Glutamatergic neuron (in vitro differentiated cells): ENCODE measurements around the gene C6orf89. TPM values are rescaled to one million over a fixed set of nuclear protein-coding genes. Genes with fewer than 3 reads are reported as not detected.

Source experiments
- DNase-seq: peaks from one replicate; pipeline ENCODE4 v3.0.0; 2022
- H3K27ac Mint-ChIP-seq: one replicate; pipeline ENCODE4 v1.8.0; 2020; ENCODE audit warnings: mild to moderate bottlenecking, mixed read lengths, inconsistent platforms; ENCODE audit not compliant: unreplicated experiment
- H3K27me3 Mint-ChIP-seq: one replicate; pipeline ENCODE4 v1.8.0; 2020; ENCODE audit warnings: mild to moderate bottlenecking, moderate library complexity, mixed read lengths, inconsistent platforms; ENCODE audit not compliant: unreplicated experiment
- H3K36me3 Mint-ChIP-seq: one replicate; pipeline ENCODE4 v1.8.0; 2020; ENCODE audit warnings: mild to moderate bottlenecking, mixed read lengths, inconsistent platforms; ENCODE audit not compliant: unreplicated experiment
- H3K4me1 Mint-ChIP-seq: one replicate; pipeline ENCODE4 v1.8.0; 2020; ENCODE audit warnings: mild to moderate bottlenecking, low read depth, mixed read lengths, inconsistent platforms; ENCODE audit not compliant: unreplicated experiment
- H3K4me3 Mint-ChIP-seq: one replicate; pipeline ENCODE4 v1.8.0; 2020; ENCODE audit warnings: mild to moderate bottlenecking, mixed read lengths, inconsistent platforms; ENCODE audit not compliant: unreplicated experiment
- H3K9me3 Mint-ChIP-seq: one replicate; pipeline ENCODE4 v1.8.0; 2020; ENCODE audit warnings: mild to moderate bottlenecking, moderate library complexity, mixed read lengths, inconsistent platforms; ENCODE audit not compliant: unreplicated experiment
- CTCF ChIP-seq: fragments of 200-600 bp; sonication (generic); IDR thresholded peaks from one replicate; pipeline ENCODE4 v1.5.0; 2021; ENCODE audit not compliant: partially characterized antibody, unreplicated experiment
- total RNA-seq: library from RNA; stranded (reverse); fragmentation: NEBNext Ultra II Directional; extraction: Animal tissue kit (Norgen Biotek cat#: 25700); gene quantifications from one replicate; pipeline ENCODE4 v1.2.1, GENCODE V29; 2021; ENCODE audit not compliant: unreplicated experiment

C6orf89 gene
- total RNA-seq, 1 donor from 2014 or later = 57.0 TPM

GRCh38 chr6:36848658-36849441, 36.9 kb upstream of the C6orf89 start:
- H3K4me1 Mint-ChIP-seq = peaks cover 37% of the 10 kb centered on the region
- no peaks in the 10 kb centered on the region for H3K36me3 Mint-ChIP-seq
- peak overlapping the region; percentile 94 for H3K27ac Mint-ChIP-seq
- no peak for TF ChIP-seq CTCF
- peak overlapping the region; percentile 89 for H3K4me3 Mint-ChIP-seq
- H3K27me3 Mint-ChIP-seq = no peaks in the 10 kb centered on the region
- peaks cover 6% of the 10 kb centered on the region for H3K9me3 Mint-ChIP-seq
- DNase-seq = peak; percentile 79

DNA sequence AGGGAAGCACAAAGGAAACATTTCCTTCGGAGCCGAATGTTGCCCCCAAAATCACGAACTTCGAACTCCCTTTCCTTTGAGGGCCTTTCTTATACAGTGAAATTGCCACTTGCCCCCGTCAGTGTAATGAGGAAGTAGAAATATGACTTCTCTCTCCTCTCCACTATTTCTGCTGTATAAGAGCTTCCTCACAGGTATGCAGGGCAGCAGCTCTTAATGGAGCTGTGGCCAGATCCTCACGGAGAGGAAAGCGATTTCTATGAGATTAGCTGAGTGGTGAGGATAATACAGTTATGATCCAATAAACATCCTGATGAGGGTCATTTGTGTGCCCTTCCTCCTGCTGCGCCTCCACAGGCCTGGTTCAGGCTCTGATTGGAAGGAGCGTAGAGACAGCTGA, 35.7 kb upstream of the C6orf89 start:
- Mint-ChIP-seq H3K4me3 (peak overlapping the region; percentile 47), H3K9me3 (peaks cover 6% of the 10 kb centered on the region), H3K27me3 (no peaks in the 10 kb centered on the region), H3K4me1 (peaks cover 37% of the 10 kb centered on the region), H3K27ac (peak overlapping the region; percentile 79), H3K36me3 (no peaks in the 10 kb centered on the region)
- no peak for TF ChIP-seq CTCF
- DNase-seq = no peak

- Mint-ChIP-seq H3K27ac (peak overlapping the region; percentile 42), H3K4me1 (peaks cover 37% of the 10 kb centered on the region), H3K4me3 (no peak overlapping the region), H3K9me3 (peaks cover under 1% of the 10 kb centered on the region), H3K27me3 (no peaks in the 10 kb centered on the region), H3K36me3 (no peaks in the 10 kb centered on the region)
- peak; percentile 32 for DNase-seq
- TF ChIP-seq CTCF = peak; percentile 91
Observed at GRCh38 chr6:36851149-36851614, 34.6 kb upstream of the C6orf89 start.

GRCh38 chr6:36851626-36852025, 34.1 kb upstream of the C6orf89 start:
- H3K4me3 Mint-ChIP-seq = no peak overlapping the region
- H3K4me1 Mint-ChIP-seq = peaks cover 37% of the 10 kb centered on the region
- TF ChIP-seq CTCF = no peak
- no peaks in the 10 kb centered on the region for H3K27me3 Mint-ChIP-seq
- no peaks in the 10 kb centered on the region for H3K36me3 Mint-ChIP-seq
- no peak for DNase-seq
- no peak overlapping the region for H3K27ac Mint-ChIP-seq
- no peaks in the 10 kb centered on the region for H3K9me3 Mint-ChIP-seq

DNA sequence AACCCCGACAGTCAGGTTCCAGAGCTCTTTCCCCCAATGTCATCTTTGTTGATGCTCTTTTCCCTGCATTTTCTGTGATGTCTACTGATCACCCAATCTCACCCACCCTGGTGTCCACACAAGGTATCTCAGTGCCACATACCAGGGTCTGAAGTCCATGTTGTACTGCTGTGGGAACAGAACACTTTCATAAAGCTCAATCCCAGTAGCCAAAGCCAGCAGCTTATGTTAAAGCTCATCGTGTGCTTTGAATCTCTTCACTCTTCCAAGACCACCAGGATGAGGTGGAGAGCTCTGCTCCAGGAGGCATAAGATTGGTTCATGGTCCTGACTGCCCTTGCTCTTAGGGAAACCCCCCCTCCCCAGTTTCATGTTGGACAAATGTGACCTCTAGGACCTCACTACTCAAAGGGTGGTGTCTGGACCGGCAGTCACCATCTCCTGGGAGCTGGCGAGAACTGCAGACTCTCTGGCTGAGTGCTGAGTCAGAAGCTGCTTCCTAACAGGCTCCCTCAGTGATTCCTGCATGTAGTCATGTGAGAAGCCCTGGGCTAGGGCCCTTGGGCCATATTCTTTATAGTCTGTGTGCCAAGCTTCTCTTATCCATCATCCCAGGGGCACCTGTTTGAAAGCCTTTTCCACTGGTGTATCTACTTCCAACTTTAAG, 33.1 kb upstream of the C6orf89 start:
- Mint-ChIP-seq H3K27me3 (no peaks in the 10 kb centered on the region), H3K9me3 (no peaks in the 10 kb centered on the region)

More for the DNA sequence above, 33.1 kb upstream of the C6orf89 start:
- DNase-seq = no peak
- no peak for TF ChIP-seq CTCF
- Mint-ChIP-seq H3K4me3 (no peak overlapping the region), H3K27ac (peak overlapping the region; percentile 13), H3K4me1 (peaks cover 36% of the 10 kb centered on the region), H3K36me3 (no peaks in the 10 kb centered on the region)
